HuH-7.5 (cell line): Measurements from ENCODE around the gene EME2.
"Not testable (repeated sequence)": the region's sequence is repeated elsewhere in the genome, so short reads cannot be mapped to it uniquely, and the experiment has no call there.

Experiments used
- DNase-seq: peaks from one replicate; pipeline ENCODE4 v3.0.0; 2011; ENCODE audit warnings: low spot score

EME2 gene

DNA sequence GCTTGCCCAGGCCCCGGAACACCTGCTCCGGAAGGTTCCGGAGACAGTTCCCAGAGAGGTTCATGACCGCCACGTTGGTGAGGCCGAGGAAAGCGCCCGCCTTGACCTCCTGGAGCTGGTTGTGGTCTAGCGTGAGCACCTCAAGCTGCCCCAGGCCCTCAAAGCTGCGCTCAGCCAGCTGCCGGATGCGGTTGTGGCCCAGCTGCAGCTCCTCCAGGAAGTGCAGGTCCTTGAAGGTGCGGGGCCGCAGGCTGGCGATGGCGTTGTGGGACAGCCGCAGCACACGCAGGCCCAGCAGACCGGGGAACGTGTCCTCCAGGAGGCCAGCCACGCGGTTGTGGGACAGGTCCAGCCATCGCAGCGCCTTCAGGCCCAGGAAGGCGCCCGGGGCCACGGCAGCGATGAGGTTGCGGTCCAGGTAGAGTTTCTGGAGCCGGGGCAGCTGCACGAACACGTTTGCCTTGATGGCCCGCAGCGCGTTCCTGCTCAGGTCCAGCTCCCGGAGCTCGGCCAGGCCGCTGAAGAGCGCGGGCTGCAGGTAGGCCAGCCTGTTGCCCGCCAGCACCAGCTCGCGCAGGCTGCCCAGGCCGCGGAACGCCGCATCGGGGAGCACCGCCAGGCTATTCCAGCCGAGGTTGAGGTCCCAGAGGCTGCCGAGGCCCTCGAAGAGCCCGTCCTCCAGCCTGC lies 18.8 kb downstream of the EME2 start:
- DNase-seq = no peak

- DNase-seq = no peak
Observed at GRCh38 chr16:1791943-1792812, 19.6 kb downstream of the EME2 start.

DNA sequence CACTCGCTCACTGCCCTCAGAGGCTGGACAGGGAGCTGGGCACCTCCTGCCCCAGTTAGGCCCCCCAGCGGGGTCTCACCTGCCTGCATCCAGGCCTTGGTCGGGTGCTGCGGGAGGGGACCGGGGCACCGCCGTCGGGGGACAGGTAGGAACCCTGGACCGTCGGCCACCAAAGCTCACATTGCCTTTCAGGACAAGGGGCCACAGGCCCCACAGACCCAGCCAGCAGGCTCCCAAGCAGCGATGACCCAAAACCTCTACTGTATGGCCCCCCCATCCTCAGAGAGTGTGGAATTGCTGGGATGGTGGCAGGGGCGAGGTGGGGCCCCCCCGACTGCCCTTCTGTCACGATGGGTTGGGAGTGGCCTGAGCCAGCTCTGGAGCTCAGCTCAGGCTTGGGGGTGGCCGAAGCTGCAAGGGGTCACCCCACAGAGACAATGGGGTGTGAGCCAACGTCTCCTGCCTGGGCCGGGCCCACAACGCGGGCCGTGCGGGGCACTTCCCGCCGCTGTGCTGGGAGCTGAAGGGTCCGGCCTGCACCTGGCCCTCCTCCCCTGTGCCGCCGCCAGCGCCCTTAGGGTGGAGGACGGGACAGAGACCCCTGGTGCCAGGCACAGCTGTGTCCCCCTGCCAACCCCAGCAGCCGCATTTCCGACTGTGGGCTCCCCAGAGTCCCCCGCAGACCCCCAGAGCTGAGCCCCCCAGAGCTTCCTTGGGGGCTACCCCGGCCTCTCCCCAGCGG lies 20.4 kb downstream of the EME2 start:
- DNase-seq = no peak

DNA sequence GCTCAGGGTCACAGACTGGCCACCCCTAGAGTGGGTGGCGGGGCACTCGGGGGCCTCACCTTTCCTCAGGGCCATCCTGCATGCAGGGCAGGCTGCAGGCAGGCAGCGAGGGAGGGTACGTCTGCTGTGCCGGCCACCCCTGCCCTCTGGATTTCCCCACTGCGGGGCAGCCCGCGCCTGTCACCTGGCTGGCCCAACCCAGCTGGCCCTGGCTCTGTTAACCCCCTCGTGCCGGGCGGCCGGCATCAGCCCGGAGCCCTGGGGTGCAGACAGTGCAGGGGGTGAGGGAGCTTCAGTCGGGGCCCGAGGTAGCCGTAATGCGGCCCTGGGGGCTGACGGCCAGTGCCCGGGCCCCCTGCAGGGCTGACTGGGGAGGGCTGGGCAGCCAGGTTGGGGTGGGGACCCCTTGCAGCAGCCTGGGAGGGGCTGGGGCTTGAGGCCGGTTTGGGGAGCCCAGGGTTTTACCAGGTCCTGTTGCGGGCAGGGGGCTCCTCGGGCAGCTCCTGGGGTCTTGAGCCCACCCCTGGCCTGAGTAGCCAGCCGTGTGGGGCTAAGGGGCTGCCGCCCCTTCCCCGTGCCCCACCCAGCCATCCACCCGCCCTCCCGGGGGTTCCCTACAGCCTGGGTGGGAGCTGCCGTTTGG lies 21.1 kb downstream of the EME2 start, which contains the start of gene IGFALS:
IGFALS (minus strand) TSS at position 128 of the 643 bp plus-strand sequence; CDS start at position 75, 53 bp downstream.
- DNase-seq = no peak

DNA sequence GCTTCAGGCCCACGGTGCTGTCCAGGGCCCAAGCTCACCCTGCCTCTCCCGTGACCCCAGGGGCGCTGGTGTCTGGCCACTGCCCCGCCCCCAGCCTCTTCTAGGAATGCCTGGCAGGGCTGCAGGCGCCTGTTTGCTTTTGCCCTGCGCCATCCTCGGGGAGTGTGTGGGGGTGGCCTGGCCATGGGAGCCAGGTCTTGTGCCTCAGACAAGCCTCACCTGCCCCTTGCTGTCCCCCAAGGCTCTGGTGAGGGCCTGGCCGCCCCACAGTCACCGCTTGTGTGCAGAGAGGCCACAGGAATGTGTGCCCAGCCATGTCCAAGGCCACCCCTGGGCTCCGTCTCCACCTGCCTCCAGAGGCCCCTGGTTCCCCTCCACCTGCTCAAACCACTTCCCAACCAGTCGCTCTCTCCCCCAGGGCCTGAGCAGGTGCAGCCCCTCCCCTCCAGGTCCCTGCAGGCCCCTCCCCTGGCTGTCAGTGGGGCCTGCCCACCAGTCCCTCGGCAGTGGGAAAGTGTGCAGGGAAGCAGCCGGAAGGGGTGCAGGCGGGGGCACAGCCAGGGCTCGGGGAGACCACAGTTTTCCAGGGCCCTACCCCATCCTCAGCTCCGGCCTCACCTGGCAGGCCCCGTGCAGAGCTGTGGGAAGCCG lies 21.7 kb downstream of the EME2 start:
- DNase-seq = no peak

DNA sequence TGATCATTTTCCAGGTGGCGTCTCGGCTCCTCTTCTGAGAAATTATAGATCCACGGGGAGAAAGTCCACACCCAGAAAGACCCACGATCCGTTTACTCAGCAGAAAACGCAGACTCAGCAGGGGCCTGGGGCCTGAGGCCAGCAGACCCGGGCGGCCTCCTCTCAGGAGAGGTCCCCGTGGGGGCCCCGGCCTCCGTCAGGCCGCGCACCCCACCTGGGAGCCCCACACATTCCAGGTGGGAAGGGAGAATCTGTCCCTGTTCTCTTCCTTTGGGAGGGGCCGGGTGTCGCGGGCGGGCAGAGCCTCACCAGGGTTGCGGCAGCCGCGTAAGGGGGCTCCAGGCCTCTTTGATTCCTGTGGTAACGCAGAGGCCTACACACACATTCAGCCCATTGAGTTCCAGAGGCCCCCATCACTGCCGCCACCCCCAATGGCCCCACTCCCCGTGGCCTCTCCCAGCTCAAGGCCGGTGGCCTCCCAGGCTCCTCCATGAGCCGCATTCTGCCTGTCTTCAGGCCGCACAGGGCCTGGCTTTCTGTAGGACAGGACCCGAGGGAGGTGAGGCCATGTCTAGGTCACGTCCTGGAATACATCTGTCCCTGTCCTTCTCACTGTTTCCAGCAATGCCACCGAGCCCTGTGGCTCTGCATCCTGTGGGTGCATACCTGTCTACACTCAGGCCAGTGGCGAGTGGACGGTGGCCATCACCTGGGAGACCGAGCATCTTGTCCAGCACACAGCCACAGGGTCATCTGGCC lies 22.5 kb downstream of the EME2 start:
- no peak for DNase-seq

DNA sequence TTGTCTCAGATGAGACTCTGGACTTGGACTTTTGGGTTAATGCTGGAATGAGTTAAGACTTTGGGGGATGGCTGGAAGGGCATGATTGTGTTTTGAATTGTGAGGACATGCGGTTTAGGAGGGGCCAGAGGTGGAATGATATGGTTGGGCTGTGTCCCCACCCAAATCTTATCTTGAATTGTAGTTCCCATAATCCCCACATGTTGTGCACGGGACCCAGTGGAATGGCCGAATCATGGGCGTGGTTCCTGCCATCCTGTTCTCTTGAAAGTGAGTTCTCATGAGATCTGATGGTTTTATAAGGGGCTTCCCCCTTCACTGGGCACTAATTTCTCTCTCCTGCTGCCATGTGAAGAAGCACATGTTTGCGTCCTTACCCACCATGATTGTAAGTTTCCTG lies 26.7 kb downstream of the EME2 start:
- DNase-seq = not testable (repeated sequence)

- DNase-seq = no peak
Observed at GRCh38 chr16:1800701-1801100, 28.1 kb downstream of the EME2 start.

DNA sequence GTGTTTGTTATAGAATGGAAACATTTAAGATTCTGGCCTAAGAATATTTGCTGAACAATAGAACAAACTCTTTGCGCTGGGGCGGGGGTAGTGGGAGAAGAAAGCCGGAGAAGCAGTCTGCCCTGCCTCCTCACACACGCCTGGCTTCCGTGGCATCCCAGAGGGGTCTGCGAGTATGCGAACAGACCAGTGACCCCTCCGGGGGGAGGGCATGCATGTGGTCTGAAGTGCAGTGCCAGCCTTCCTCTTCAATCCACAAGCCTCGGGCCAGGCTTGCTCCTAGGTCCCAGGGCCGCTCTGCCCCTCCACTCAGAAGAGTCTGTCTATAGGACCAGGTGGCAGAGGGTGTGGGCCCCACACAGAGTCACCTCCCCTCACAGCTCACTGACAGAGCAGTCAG lies 35.0 kb downstream of the EME2 start:
- no peak for DNase-seq

DNA sequence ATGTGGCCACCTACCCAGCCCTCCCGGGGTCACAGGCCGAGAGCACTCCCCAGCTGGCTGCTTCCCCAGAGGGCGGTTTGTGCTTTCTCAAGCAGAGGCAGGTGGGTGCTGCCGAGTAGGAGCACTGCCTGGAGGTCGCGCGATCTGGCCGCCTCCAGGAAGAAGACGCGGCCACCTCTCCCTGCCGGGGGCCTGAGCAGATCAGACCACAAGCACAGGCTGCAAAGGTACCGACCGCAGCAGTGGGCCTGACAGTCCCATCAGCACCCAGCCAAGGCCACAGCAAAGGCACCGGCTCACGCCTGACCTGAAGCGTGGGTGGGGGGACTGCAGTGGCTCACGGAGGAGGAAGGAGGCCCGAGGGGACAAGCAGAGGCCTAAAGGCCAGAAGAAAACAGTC lies 36.1 kb downstream of the EME2 start:
- DNase-seq = no peak

DNA sequence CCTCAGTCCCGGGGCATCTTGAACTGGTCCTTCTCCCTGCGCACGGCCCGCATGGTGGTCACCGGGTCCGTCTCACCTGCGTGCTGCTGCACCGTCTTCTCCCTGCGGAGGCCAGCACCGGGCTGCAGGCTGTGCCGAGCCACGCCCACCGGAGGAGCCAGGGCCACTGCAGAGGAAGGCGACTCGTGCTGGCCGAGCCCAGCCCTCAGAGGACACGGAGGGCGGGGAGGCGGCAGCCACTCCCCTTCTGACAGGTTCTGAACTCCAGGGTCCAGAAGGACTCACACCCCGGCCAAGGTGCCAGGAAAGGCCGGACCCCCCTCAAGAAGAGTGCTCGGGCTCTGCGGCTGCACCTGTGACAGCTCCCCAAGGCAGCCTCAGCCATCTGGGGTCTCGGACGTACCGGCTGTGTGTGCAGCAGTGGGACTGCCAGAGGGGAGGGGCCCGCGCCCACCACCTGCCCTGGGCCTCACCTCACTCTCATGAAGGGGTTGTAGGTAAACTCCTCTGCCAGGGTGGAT lies 36.7 kb downstream of the EME2 start:
- no peak for DNase-seq

DNA sequence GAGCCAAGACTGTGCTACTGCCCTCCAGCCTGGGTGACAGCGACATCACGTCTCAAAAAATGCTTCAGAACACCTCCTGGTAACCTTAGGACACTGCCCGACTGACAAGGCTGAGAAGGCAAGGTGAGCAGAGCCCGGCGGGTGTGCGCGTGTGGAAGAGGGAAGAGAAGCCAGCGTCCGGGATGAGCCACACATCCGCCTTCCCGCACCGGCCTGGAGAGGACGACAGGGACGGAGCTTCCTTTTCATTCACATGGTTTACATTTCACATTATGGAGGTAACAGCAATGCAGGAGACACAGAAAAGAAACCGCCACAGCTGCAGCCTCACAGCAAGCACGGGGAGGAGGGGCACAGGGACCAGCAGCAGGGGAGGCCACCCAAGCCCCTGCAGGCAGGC lies 37.5 kb downstream of the EME2 start:
- DNase-seq = no peak

DNA sequence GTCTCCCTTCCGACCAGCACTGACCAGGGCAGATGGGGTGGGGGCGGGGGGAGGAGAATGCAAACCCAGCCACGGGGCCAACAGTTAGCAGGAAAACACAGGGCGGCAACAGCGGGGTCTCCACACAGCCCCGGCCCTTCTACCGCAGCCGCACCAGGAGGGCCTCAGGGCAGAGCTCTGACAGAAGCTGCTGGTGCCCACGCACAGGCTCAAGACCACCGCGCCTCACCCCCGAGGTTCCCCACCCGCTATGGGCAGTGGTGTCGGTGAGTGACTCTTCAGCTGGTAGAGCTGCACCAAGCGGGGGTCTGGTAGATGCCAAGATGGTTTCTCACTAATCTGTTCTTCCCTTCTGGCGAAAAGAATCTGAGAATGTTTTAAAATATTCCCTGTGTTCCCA lies 37.9 kb downstream of the EME2 start:
- DNase-seq = no peak

- DNase-seq = peak; percentile 63
Observed at GRCh38 chr16:1812732-1813163, 40.1 kb downstream of the EME2 start.

DNA sequence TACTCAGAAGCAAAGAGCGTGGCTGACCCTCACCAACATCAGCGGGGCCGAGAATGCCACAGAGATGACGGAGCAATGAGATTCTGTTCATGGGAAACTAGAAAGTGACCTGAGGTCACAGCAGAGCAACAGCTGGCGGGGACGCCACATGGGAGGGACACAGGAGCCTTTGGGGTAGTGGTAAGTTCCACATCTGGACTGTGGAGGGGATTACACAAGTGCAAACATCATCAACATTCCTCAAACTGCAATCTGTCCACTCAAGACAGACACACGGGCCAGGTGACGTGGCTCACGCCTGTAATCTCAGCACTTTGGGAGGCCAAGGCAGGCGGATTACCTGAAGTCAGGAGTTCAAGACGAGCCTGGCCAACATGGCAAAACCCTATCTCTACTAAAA lies 42.9 kb downstream of the EME2 start:
- DNase-seq = no peak

GRCh38 chr16:1816396-1817275 lies 44.0 kb downstream of the EME2 start:
- DNase-seq = no peak

DNA sequence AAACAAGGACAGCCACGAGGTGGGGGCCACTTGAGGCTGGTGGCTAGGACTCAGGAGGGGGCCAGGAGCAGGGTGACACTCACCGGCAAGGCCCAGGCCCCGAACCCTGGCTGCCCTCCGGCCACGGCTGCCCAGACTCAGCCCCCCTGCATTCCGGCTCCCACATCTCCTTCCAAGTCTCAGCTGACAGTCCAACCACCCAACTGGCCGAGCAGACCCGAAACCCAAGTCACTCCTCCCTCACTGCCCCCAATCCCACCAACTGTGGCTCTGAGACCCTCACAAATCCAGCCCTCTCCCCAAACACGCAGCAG lies 44.6 kb downstream of the EME2 start:
- DNase-seq = no peak

GRCh38 chr16:1817716-1818115 lies 45.1 kb downstream of the EME2 start:
- DNase-seq = no peak

- DNase-seq = no peak
Observed at GRCh38 chr16:1818204-1818872, 45.7 kb downstream of the EME2 start.
